ENCODE data around the gene CCDC188. TPM values are rescaled to one million over a fixed set of nuclear protein-coding genes. Genes with fewer than 3 reads are reported as not detected.

The CCDC188 gene
- total and polyA plus RNA-seq, 2 of the 8 experiments (the other 6 are each of a cell fraction or from before 2014, with no cell fraction given), result not detected

DNA sequence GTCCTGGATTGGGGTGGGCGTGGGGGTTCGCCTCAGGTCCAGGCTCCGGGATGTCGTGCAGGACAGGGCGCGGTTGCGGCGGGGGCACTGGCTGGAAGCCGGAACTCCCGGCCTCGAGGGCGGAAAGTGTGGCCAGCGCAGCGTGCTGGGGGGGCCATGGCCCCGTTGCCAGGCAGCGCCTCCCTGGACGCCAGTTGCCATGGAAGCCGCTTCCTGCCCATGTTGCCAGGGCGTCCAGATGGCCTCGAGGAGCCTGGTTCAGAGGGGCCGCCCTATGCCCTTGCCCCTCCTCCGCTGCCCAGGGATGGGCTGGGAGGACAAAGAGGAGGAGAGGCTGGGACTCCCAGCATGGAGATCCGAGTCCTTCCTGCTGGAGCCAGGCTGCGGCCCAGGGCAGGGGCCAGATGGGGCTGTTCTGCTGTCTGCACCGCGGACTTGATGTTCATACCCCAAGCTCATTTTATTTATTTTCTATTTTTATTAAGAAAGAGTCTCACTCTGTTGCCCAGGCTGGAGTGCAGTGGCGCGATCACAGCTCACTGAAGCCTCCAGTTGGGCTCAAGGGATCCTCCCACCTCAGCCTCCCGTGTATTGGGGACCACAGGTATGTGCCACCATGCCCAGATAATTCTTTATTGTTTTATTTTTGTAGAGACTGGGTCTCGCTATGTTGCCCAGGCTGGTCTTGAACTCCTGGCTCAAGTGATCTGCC lies 4.6 kb upstream of the CCDC188 start:
- peaks cover 0 to 7% (median 4%) of the 10 kb centered on the region in 4 experiments; a peak in 4 of 7 replicates for H3K4me1 ChIP-seq (replicated peaks in 1 of 4; ENCODE audit: control insufficient read depth in 3 of 4, insufficient read depth in 4 of 4, low read length in 3 of 4)
- no peak overlapping the region for H2BK20ac ChIP-seq (ENCODE audit: low read length)
- WGBS, 2 experiments (ENCODE audit: extremely low coverage in 1 of 2, insufficient coverage in 1 of 2, insufficient read length in 1 of 2, insufficient replicate concordance in 2 of 2, low coverage in 1 of 2, low lambda C conversion rate in 2 of 2, missing lambda C conversion rate in 1 of 2), result 91% methylated on average over 21 of the region's 30 CpGs; no CpG with 5 or more reads in 1 of the 2 experiments
- no peak overlapping the region for H2AFZ ChIP-seq (ENCODE audit: low read length)
- no peaks in the 10 kb centered on the region for H3K36me3 ChIP-seq (ENCODE audit: control insufficient read depth in 2 of 4, insufficient read depth in 4 of 4, low read length in 3 of 4)
- no peak overlapping the region for H3K18ac ChIP-seq (ENCODE audit: extremely low read depth, low read length)
- H3K14ac ChIP-seq (ENCODE audit: insufficient read length), result no peak overlapping the region
- no peaks in the 10 kb centered on the region for H3K9me3 ChIP-seq (ENCODE audit: insufficient read depth in 2 of 2, low read depth in 1 of 2, low read length in 1 of 2)
- no peak overlapping the region for H3K9ac ChIP-seq (replicated peaks in 1 of 4; ENCODE audit: extremely low read depth in 1 of 4, low read depth in 3 of 4, low read length in 3 of 4)
- H2AK5ac ChIP-seq (ENCODE audit: low read depth, low read length), result no peak overlapping the region
- no peak overlapping the region for H3K4ac ChIP-seq (replicated peaks; ENCODE audit: insufficient read length, low read depth, low read length)
- no peak overlapping the region for H2BK120ac ChIP-seq (replicated peaks; ENCODE audit: low read depth, low read length)
- no peak overlapping the region for H4K91ac ChIP-seq (replicated peaks; ENCODE audit: insufficient read length, low read length)
- H3K4me2 ChIP-seq (ENCODE audit: insufficient read depth in 1 of 2, low read depth in 2 of 2, low read length in 2 of 2), result no peak overlapping the region
- no peak overlapping the region for H2BK5ac ChIP-seq (ENCODE audit: low read depth, low read length)
- TF ChIP-seq CEBPB (IDR thresholded peaks at IDR 0.05; ENCODE audit: low read depth, low read length), result no peak
- TF ChIP-seq SP2 (IDR thresholded peaks at IDR 0.05; ENCODE audit: low read length), result no peak
- DNase-seq (ENCODE audit: low read depth in 1 of 2, low spot score in 2 of 2) (no peak), FAIRE-seq (no peak)
- POLR2A ChIA-PET (ENCODE audit: partially characterized antibody), result interaction anchor here (2.4 kb wide), 1 partner anchor 28 kb away, joined by 5 read pairs; no protein-coding TSS in a partner anchor
- no peak overlapping the region for H3K56ac ChIP-seq (replicated peaks; ENCODE audit: insufficient read length, low read depth, low read length)
- H4K5ac ChIP-seq (ENCODE audit: insufficient read length, low read depth, low read length), result no peak overlapping the region
- H3K27me3 ChIP-seq (replicated peaks in 1 of 4; ENCODE audit: control insufficient read depth in 3 of 4, extremely low read depth in 1 of 4, insufficient read depth in 3 of 4, low read length in 3 of 4), result no peaks in the 10 kb centered on the region
- no peaks in the 10 kb centered on the region for H3K23me2 ChIP-seq (ENCODE audit: low read depth, low read length)
- no peaks in the 10 kb centered on the region for H3K79me2 ChIP-seq (ENCODE audit: control insufficient read depth in 1 of 2, insufficient read depth in 2 of 2, low read length in 2 of 2)
- CTCF ChIA-PET (ENCODE audit: partially characterized antibody), result interaction anchor here (1.0 to 7.7 kb wide), 10 partner anchors 11 to 132 kb away, joined by 3 to 98 read pairs (median 10); no protein-coding TSS in a partner anchor
- H3K79me1 ChIP-seq (ENCODE audit: low read depth, low read length), result no peaks in the 10 kb centered on the region
- no peak overlapping the region for H3K27ac ChIP-seq (ENCODE audit: low read depth, low read length)
- H4K20me1 ChIP-seq (replicated peaks in 1 of 2; ENCODE audit: control insufficient read depth in 1 of 2, insufficient read depth in 2 of 2, low read length in 2 of 2), result no peaks in the 10 kb centered on the region
- no peak overlapping the region for H3K23ac ChIP-seq (ENCODE audit: insufficient read length)
- no peak overlapping the region for H3K4me3 ChIP-seq (ENCODE audit: extremely low read depth in 1 of 4, insufficient read depth in 2 of 4, low read depth in 3 of 4, low read length in 4 of 4)
- H2BK12ac ChIP-seq (ENCODE audit: low read depth, low read length), result no peak overlapping the region
- H2BK15ac ChIP-seq (ENCODE audit: low read length), result no peak overlapping the region
- H4K8ac ChIP-seq (ENCODE audit: extremely low read depth, insufficient read depth, low read length), result no peak overlapping the region; the same call in 1 of the 2 replicates
